IPS-18c (cell line): ENCODE data around the gene EGFL6.

Experiments
- H3K4me3 ChIP-seq: 2 replicates; pipeline ENCODE4 v1.7.0; 2013; ENCODE audit warnings: low read depth, mild to moderate bottlenecking, low read length, moderate library complexity; ENCODE audit not compliant: insufficient read depth
- H3K9me3 ChIP-seq: one replicate; pipeline ENCODE4 v1.6.1; 2013; ENCODE audit warnings: mild to moderate bottlenecking, low read length, moderate library complexity; ENCODE audit not compliant: control insufficient read depth, insufficient read depth

Gene EGFL6

GRCh38 chrX:13569479-13570260 is at the start of gene EGFL6:
Gene EGFL6, plus strand, starts transcription at chrX:13569601. Its CDS starts 261 bp downstream, at chrX:13569862.
- H3K4me3 ChIP-seq: peak within 1 kb of the TSS; percentile 60
- H3K9me3 ChIP-seq: no peaks in the 10 kb centered on the region

GRCh38 chrX:13520351-13520750 is 49.0 kb upstream of the EGFL6 start:
- Histone ChIP-seq H3K9me3 (no peaks in the 10 kb centered on the region), H3K4me3 (no peak overlapping the region)

- Histone ChIP-seq H3K4me3 (no peak overlapping the region), H3K9me3 (no peaks in the 10 kb centered on the region)
These were observed 48.5 kb upstream of the EGFL6 start for GRCh38 chrX:13520936-13521335.

- H3K4me3 ChIP-seq: no peak overlapping the region
- no peaks in the 10 kb centered on the region for H3K9me3 ChIP-seq
These were observed 46.6 kb upstream of the EGFL6 start for GRCh38 chrX:13522811-13523210.

GRCh38 chrX:13533726-13534125 is 35.7 kb upstream of the EGFL6 start:
- Histone ChIP-seq H3K9me3 (no peaks in the 10 kb centered on the region), H3K4me3 (no peak overlapping the region)

DNA sequence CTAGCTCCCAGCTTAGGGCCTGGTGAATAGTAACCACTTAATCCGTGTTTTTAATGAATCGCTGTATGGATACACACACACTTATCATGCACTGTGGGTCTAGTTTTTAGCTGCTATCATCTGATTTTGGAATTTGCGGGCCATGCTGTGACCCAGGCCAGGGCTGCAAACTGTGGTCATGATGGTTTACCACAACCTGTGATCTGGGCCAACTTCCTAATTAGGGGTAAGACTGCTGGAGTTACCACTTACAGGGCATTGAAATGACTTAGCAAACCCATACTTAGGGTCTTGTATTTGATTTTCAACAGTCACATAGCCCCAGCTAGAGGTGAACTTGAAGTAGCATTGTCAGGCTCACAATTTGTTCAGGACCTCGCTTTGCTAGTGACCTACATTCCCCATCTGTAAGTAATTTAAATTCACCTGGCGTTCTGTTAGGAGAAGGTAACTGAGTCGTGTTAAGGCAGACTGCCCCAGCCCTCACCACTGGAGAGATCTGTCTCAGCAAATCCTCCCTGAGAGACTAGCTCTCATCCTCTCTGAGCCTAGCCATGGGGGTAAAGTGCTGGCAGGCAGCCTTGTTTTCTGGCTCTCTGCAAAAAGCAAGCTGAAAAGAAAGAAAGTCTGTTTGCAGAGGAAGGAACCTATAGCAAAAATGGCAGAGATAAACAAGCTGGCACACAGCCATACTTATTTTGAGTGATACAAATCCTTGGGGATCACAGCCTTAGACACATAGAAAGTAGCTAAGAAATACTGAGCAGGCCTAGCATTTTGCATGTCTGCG is 33.8 kb upstream of the EGFL6 start:
- Histone ChIP-seq H3K4me3 (no peak overlapping the region), H3K9me3 (no peaks in the 10 kb centered on the region)

DNA sequence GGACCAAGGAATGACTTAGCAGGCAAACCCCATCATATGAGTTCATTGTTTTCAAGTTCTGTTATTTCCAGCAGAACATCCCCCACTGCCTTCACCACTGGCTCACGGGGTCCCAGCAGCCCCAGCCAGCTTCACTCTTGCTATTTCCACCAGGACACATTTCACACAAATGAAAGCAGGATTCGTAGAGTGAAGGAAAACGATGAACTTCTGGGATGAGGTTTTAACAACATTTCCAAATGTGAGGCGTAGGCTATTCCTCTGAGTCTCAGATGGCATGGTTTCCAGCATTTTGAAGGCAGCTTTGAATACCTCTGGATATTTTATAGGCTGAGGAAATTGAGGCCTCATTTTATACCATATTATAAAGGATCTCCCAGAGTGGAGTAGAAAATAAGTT is 32.9 kb upstream of the EGFL6 start:
- no peaks in the 10 kb centered on the region for H3K9me3 ChIP-seq

DNA sequence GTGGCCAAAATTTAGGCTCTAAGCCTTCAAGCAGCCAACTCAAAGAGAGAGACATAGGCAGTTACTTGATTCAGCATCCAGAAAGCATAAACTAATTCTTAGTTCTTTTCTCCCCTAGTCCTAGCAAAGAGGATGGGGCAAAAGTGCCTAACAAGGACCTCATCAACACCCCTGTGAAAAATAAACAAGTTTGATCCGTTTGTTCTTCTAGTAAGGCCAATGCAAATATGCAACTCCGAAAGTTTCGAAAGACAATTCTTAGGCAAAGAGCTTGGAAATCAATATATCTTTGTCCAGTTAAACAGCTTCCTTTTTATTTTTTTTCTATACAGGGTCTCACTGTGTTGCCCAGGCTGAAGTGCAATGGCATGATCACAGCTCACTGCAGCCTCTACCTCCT is 31.0 kb upstream of the EGFL6 start:
- Histone ChIP-seq H3K4me3 (no peak overlapping the region), H3K9me3 (no peaks in the 10 kb centered on the region)

More for the DNA sequence above, 32.9 kb upstream of the EGFL6 start:
- H3K4me3 ChIP-seq: no peak overlapping the region

- Histone ChIP-seq H3K9me3 (no peaks in the 10 kb centered on the region), H3K4me3 (no peak overlapping the region)
These were observed 28.8 kb upstream of the EGFL6 start for GRCh38 chrX:13540602-13541001.

- Histone ChIP-seq H3K9me3 (no peaks in the 10 kb centered on the region), H3K4me3 (no peak overlapping the region)
These were observed 23.7 kb upstream of the EGFL6 start for GRCh38 chrX:13545726-13546125.

DNA sequence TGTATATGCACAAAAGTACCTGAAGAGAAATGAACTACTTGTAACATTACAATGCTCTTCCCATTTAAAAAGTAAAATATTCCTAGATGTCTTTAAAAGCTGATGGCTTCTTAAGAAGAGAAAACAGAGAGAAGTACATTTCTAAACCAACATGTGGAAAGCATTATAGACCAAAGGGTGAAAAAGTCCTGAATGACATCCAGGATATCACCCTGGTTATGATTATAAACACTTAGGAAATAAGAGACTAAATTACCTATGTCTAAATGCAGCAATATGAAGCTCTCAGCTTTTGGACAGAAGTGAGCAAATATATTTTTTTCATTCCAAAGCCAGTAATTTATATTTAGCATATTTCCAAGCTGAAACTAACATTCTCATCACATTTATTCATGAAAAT is 21.7 kb upstream of the EGFL6 start:
- Histone ChIP-seq H3K4me3 (no peak overlapping the region), H3K9me3 (no peaks in the 10 kb centered on the region)

- no peaks in the 10 kb centered on the region for H3K9me3 ChIP-seq
- no peak overlapping the region for H3K4me3 ChIP-seq
These were observed 19.1 kb upstream of the EGFL6 start for GRCh38 chrX:13550346-13550745.

GRCh38 chrX:13551610-13552009 is 17.8 kb upstream of the EGFL6 start:
- Histone ChIP-seq H3K9me3 (no peaks in the 10 kb centered on the region), H3K4me3 (no peak overlapping the region)

GRCh38 chrX:13552892-13553291 is 16.5 kb upstream of the EGFL6 start:
- H3K4me3 ChIP-seq: no peak overlapping the region
- H3K9me3 ChIP-seq: no peaks in the 10 kb centered on the region

DNA sequence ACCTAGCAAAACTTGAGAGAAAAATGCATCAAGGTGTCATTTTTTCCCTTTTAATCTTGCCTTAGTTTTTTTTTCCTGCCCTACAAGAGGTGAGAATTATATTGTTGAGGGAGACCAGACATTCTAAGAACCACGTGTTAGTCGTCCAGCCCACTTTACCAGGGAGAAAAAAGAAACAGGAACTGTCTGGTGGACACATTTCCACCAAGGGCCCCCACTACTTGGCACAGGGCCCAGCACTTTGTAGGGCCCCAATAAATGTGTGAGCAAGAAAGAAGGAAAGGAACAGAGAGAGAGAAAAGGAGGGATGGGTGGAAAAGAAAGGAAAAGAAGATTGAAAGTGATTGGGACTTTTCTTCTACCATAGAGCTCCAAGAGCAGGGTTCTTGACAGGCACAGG is 3.9 kb upstream of the EGFL6 start:
- no peak overlapping the region for H3K4me3 ChIP-seq
- H3K9me3 ChIP-seq: no peaks in the 10 kb centered on the region

DNA sequence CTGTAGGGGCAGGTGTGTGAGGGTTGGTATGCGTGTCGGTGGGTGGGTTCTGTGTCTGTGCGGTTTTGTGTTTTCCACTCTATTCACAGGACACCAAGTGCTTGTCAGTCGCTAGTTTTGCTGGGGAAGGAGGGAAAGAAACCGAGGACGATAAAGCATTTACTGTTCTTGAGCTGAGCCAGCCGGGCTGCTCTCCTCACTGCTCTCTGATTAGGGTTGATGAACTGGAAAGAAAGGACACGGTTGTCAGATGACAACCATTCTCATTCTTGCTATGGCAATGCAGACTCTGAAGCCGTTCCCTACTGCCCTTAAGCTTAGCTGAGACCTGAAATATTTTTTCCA is 832 bp downstream of the EGFL6 start:
- peak overlapping the region; percentile 60 for H3K4me3 ChIP-seq
- no peaks in the 10 kb centered on the region for H3K9me3 ChIP-seq

DNA sequence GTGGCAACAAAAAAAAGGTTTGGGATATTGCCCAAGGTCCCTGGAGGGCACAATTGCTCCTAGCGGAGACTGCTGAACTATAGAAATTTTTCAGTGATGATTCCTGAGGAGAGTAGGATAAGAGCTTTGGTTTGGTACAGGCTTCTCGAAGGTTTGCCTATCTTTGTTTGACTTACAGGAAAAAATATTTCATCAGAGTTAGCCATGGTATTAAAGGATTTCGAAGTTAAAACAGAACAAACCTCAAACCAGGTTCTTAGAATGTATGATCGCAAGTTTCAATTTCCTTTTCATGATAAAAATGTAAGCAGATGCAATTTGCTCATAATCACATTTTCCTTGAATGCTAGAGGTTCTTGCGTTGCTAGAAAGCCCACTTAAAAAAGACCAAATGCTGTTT is 1.7 kb downstream of the EGFL6 start:
- no peaks in the 10 kb centered on the region for H3K9me3 ChIP-seq
- H3K4me3 ChIP-seq: no peak overlapping the region

- Histone ChIP-seq H3K9me3 (no peaks in the 10 kb centered on the region), H3K4me3 (no peak overlapping the region)
These were observed 5.2 kb downstream of the EGFL6 start for GRCh38 chrX:13574600-13574999.
